ENCODE results near the gene TNNT2.

DNA sequence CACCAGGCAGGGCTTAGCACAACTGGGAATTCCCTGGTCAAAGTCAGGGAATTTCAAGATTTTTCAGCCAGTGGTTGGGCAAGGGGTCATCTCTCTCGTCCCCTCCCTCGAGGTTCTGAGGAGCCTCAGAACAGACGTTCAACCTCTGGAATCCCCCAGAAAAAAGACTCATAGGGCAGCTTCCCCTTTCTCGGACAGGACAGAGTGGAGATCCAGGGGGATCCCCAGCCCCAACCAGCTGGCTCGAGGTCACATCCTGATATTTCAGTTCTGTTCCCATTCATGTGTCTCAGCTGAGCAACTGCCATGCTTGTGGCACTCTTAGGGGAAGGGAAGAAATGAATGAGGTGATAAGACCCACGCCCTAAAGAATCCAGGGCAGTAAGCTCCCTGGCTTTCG lies 26.6 kb upstream of the TNNT2 start:
- TF ChIP-seq, protein P1, sequence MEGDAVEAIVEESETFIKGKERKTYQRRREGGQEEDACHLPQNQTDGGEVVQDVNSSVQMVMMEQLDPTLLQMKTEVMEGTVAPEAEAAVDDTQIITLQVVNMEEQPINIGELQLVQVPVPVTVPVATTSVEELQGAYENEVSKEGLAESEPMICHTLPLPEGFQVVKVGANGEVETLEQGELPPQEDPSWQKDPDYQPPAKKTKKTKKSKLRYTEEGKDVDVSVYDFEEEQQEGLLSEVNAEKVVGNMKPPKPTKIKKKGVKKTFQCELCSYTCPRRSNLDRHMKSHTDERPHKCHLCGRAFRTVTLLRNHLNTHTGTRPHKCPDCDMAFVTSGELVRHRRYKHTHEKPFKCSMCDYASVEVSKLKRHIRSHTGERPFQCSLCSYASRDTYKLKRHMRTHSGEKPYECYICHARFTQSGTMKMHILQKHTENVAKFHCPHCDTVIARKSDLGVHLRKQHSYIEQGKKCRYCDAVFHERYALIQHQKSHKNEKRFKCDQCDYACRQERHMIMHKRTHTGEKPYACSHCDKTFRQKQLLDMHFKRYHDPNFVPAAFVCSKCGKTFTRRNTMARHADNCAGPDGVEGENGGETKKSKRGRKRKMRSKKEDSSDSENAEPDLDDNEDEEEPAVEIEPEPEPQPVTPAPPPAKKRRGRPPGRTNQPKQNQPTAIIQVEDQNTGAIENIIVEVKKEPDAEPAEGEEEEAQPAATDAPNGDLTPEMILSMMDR (IDR thresholded peaks at IDR 0.05) = no peak
- no peak for TF ChIP-seq POLR2A (IDR thresholded peaks at IDR 0.05)

Data from esophagus squamous epithelium (tissue), 4 donors.